Mononuclear cell (primary cell): Measurements from ENCODE around the gene CFAP43. TPM values are rescaled to one million over a fixed set of nuclear protein-coding genes. Genes with fewer than 3 reads are reported as not detected.
A peak's percentile ranks its signal among the peaks of the same experiment; 100 is the strongest.

Experiments used
- H3K27me3 ChIP-seq: 2 replicates; pipeline ENCODE4 v1.6.0; 2011; ENCODE audit warnings: low read length, control low read depth; ENCODE audit not compliant: insufficient read depth
- H3K4me1 ChIP-seq: 2 replicates; pipeline ENCODE4 v1.5.1; 2011; ENCODE audit warnings: mild to moderate bottlenecking, low read length, control low read depth; ENCODE audit not compliant: insufficient read depth
- H3K4me3 ChIP-seq: 2 replicates; pipeline ENCODE4 v1.5.1; 2011; ENCODE audit warnings: mild to moderate bottlenecking, low read length, moderate library complexity
- H3K9me3 ChIP-seq: 2 replicates; pipeline ENCODE4 v1.5.1; 2011; ENCODE audit warnings: low read depth, mild to moderate bottlenecking, control low read depth, low read length
- total RNA-seq: library from RNA; depleted of rRNA; stranded (reverse); fragments of >200 nt; gene quantifications from one replicate; pipeline ENCODE4 v1.2.3, GENCODE V29; 2012

CFAP43 gene
- total RNA-seq, 1 donor: 0.10 TPM

- Histone ChIP-seq H3K4me3 (no peak overlapping the region), H3K4me1 (peaks cover 40% of the 10 kb centered on the region)
Observed at GRCh38 chr10:104264783-104265182, 32.6 kb upstream of the CFAP43 start.

DNA sequence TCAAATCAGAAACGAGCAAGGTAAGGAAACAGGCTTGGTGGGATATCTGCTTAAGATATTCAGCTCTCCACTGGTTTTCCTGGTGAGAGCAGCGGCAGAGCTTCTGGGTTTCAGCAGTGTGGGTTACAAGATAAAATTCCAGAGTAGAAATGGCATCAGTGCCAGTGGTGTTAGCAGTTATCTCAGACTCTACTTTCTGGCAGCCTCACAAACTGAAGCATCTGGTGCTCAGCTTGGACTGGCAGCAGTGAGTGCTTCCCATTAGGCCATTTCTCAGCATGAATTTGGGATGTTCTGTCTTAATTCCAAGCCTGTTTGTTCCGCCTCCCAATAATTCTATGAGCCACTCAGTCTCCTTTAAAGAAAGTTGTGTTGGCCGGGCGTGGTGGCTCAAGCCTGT is 29.9 kb upstream of the CFAP43 start:
- H3K9me3 ChIP-seq: no peaks in the 10 kb centered on the region
- H3K4me3 ChIP-seq: no peak overlapping the region
- no peaks in the 10 kb centered on the region for H3K27me3 ChIP-seq
- peaks cover 40% of the 10 kb centered on the region for H3K4me1 ChIP-seq

More at GRCh38 chr10:104264783-104265182, 32.6 kb upstream of the CFAP43 start:
- Histone ChIP-seq H3K9me3 (no peaks in the 10 kb centered on the region), H3K27me3 (no peaks in the 10 kb centered on the region)

- Histone ChIP-seq H3K9me3 (no peaks in the 10 kb centered on the region), H3K27me3 (no peaks in the 10 kb centered on the region), H3K4me1 (peaks cover 45% of the 10 kb centered on the region), H3K4me3 (no peak overlapping the region)
Observed at GRCh38 chr10:104260775-104261115, 28.6 kb upstream of the CFAP43 start.

DNA sequence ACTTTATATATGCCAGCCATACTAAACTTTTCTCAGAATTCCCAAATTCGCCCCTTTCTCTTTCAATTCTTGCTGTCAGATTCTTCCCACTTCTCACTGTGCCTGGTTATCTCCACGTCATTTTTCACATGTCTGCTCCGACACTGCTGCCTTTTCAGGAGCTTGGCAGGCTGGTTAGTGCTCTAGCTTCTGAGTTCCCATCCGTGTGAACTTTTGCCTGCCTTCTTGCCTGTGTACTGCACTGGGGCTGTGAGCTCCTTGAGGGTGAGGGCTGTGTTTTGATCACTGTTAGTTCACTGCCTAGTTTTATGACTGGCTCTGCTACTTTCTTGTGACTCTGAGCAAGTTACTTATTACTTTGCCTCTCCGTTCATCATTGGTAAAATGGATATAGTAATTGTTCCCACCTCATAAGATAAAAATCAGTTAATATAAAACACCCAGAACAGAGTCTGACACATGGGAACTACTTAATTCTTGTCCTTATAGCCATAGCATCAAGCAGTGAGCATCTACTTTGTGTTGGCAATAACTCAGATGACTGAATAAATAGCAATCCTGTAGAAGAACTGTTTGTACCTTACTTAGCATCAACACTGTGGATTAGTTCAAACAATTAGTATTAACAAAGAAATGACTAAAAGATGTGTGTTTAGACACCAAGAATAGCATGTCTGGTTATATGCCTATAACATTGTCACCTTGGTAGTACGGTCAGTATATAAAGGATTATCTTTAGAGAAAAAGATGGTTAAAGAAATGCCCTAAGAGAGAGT is 28.0 kb upstream of the CFAP43 start:
- Histone ChIP-seq H3K4me1 (peaks cover 48% of the 10 kb centered on the region), H3K9me3 (no peaks in the 10 kb centered on the region), H3K4me3 (no peak overlapping the region), H3K27me3 (no peaks in the 10 kb centered on the region)

DNA sequence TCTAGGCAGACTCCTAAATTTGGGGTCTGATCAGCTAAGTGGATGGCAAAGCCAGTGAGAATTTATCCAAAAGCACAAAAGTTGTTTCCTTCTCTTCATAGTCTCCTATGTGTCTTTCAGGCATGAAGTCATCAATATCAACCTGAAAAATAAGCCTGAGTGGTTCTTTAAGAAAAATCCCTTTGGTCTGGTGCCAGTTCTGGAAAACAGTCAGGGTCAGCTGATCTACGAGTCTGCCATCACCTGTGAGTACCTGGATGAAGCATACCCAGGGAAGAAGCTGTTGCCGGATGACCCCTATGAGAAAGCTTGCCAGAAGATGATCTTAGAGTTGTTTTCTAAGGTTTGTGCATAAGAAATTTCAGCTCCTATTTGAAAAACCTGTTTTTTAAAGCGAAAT is 27.3 kb upstream of the CFAP43 start:
- peaks cover 48% of the 10 kb centered on the region for H3K4me1 ChIP-seq
- no peaks in the 10 kb centered on the region for H3K27me3 ChIP-seq
- no peak overlapping the region for H3K4me3 ChIP-seq

DNA sequence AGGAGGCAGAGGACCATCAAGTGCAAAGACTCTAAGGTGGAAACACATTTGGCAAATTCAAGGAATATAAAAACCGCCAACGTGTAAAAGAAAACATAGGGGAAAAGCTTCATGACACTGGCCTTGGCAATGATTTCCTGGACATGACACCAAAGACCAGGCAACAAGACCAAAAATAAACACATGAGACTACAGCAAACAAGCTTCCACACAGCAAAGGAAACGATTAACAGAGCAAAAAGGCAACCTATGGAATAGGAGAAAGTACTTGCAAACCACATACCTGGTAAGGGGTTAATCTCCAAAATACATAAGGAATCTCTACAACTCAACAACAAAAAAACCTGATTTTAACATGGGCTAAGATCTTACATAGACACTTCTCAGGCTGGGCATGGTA is 26.0 kb upstream of the CFAP43 start:
- Histone ChIP-seq H3K4me1 (peaks cover 61% of the 10 kb centered on the region), H3K4me3 (no peak overlapping the region)

More for the DNA sequence above, 27.3 kb upstream of the CFAP43 start:
- no peaks in the 10 kb centered on the region for H3K9me3 ChIP-seq

DNA sequence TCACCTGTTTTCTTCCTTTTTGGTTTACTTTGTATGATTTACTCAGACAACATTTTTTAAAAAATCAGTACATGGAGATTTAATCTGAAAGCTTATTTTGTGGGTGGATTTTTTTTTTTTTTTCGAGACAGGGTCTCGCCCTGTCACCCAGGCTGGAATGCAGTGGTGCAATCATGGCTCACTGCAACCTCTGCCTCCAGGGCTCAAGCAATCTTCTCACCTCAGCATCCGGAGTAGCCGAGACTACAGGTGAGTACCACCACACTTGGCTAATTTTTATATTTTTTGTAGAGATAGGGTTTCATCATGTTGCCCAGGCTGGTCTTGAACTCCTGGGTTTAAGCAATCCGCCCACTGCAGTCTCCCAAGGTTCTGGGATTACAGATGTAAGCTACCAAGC is 25.1 kb upstream of the CFAP43 start:
- Histone ChIP-seq H3K27me3 (no peaks in the 10 kb centered on the region), H3K4me3 (no peak overlapping the region), H3K4me1 (peaks cover 63% of the 10 kb centered on the region), H3K9me3 (no peaks in the 10 kb centered on the region)

More for the DNA sequence above, 26.0 kb upstream of the CFAP43 start:
- H3K27me3 ChIP-seq: no peaks in the 10 kb centered on the region
- no peaks in the 10 kb centered on the region for H3K9me3 ChIP-seq

DNA sequence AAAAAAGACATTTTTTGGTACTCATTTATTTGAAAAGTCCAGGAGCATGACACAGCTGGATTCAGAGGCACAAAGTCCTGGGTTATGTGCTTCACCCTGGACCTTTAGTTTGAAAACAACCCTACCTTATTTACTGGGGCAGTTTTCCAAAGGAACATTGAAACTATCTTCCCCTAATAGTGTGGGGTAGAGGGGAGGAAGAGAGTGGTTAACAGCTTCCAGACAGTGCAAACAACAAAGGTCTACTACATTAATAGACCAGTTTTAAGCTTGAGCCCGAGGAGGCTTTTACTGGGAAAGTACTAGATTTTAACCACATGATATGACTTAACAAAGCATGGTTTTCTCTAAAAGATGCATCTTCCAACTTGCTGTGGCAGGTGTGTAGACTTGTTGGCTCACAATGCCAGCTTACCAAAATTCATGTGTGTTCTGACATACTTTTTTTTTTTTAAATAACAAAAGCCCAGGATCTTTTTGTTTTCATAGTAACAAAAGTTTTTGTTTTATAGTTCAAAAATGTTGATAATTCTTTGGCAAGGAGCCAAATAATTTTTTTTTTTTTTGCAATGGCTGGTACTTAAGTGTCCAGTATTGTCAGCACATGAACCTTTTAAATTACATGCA is 24.3 kb upstream of the CFAP43 start:
- Histone ChIP-seq H3K4me3 (peak overlapping the region; percentile 90), H3K4me1 (peaks cover 63% of the 10 kb centered on the region), H3K9me3 (no peaks in the 10 kb centered on the region)

DNA sequence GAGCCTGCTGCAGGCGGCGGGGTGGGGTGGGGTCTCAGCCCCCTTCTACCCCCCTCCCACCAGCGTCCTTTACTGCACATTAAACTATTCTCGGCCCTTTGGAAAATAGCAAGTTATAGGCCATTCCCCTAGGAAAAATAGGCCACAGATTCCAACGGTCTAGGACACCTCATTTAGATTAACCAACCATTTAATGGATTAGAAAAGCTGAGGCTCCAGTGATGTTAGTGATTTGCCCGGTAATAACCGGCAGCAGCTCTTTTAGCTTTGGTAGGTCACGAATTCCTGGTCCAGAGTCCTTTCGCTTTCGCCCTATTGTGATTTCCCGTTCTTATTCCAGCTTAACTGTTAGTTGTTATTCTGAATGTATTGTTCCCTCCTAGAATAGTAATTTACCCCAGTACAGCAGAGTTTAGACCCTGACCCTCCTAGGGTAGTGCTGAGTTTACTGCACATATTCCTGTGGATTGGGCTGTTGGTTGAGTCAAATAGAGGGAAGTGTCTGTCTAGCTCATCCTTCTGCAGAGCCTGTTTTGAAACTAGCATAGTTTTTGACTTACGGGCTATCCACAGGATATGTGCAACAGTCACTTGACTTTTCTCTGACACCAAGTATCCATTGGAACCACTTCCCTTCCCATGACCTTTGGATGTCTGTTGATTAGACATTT is 23.3 kb upstream of the CFAP43 start:
- Histone ChIP-seq H3K27me3 (no peaks in the 10 kb centered on the region), H3K4me1 (peaks cover 56% of the 10 kb centered on the region), H3K9me3 (no peaks in the 10 kb centered on the region), H3K4me3 (peak overlapping the region; percentile 90)

More for the DNA sequence above, 24.3 kb upstream of the CFAP43 start:
- no peaks in the 10 kb centered on the region for H3K27me3 ChIP-seq

- Histone ChIP-seq H3K27me3 (no peaks in the 10 kb centered on the region), H3K4me1 (peaks cover 49% of the 10 kb centered on the region), H3K9me3 (no peaks in the 10 kb centered on the region), H3K4me3 (peak within 1 kb of the TSS; percentile 90)
Observed at GRCh38 chr10:104254493-104255310, 22.5 kb upstream of the CFAP43 start, which contains the start of gene GSTO1. GSTO1 (plus strand) TSS chr10:104254892; CDS start chr10:104254929, 37 bp downstream.

DNA sequence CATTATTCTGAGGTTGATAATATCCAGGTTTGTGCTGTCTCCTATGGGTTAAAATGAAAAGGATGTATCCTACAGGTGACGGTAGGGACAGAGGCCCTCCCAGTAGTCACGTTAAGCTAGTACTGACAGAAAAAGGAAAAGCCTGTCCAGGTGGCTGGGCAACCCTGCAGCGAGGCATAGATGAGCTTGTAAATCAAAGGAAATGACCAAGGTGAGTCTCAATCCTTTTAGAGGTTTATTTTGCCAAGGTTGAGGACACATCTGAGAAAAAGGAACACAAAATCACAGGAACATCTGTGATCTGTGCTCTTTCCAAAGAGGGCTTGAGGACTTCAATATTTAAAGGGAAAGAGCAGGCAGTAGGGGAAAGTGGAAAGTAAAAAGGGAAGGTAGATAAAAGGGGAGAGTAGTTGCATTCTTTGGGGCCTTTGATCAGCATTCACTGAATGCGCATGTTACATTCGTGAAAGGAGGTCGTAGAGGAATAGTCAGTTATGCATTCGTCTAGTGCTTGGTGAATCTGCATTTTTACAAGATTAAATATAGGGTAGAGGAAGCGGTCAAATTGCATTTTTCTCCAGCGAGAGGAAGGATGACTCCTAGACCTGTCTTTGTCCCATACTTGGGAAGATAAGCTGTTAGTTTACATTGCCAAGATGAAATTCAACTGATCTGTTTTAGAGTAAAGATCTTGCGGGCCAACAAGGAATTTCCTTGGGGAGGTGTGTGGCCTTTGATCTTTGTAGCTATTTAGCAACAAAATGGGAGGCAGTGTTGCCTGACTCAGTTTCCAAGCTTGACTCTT is 21.6 kb upstream of the CFAP43 start:
- Histone ChIP-seq H3K9me3 (no peaks in the 10 kb centered on the region), H3K4me1 (peaks cover 43% of the 10 kb centered on the region), H3K27me3 (no peaks in the 10 kb centered on the region), H3K4me3 (peak overlapping the region; percentile 90)

DNA sequence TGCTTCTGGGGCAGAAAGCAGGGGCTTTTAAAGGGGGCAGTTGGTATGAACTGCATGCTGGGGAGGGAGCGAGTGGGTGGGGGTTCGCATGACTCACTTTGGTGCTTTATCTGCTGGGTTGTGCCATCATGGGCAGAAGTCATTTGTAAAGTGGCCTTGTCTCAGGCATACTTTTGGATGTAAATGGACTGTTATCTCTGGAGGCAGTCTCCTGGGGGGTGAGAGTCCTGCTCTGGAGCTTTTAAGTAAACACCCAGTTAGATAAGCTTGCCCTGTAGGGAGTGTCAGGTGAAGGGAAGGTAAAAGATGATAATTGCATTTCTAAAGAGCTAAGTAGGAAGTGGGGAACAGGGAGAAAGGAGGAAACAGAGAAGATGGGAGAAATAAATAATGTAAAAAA is 20.9 kb upstream of the CFAP43 start:
- Histone ChIP-seq H3K4me3 (no peak overlapping the region), H3K4me1 (peaks cover 36% of the 10 kb centered on the region), H3K27me3 (no peaks in the 10 kb centered on the region), H3K9me3 (no peaks in the 10 kb centered on the region)

DNA sequence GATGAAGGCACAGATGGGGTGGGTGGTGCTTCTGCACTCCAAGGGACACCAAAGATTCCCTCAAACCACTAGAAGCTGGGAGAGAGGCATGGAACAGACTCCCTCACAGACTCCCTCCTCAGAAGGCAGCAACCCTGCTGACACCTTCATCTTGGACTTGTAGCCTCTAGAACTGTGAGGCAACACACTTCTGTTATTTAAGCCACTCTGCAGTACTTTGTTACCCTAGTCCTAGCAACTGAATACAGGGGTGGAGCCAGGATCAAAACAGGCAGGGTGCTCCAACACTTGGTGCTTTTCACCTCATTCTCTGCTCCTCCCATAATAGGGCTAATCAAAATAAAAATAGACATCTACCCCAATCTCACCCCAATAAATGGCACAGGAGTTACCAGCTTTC is 20.2 kb upstream of the CFAP43 start:
- Histone ChIP-seq H3K4me3 (no peak overlapping the region), H3K27me3 (no peaks in the 10 kb centered on the region), H3K9me3 (no peaks in the 10 kb centered on the region), H3K4me1 (peaks cover 36% of the 10 kb centered on the region)

- H3K9me3 ChIP-seq: no peaks in the 10 kb centered on the region
- H3K4me3 ChIP-seq: no peak overlapping the region
- H3K27me3 ChIP-seq: no peaks in the 10 kb centered on the region
- H3K4me1 ChIP-seq: peaks cover 33% of the 10 kb centered on the region
Observed at GRCh38 chr10:104251443-104251842, 19.3 kb upstream of the CFAP43 start.
